ENCODE results near the gene SLC36A3. TPM values are rescaled to one million over a fixed set of nuclear protein-coding genes. Genes with fewer than 3 reads are reported as not detected.

Gene SLC36A3
- not detected for total RNA-seq
- not detected for polyA plus RNA-seq
- 0 to 0.13 (median 0) reads per million in 6 experiments for total RNA-seq

DNA sequence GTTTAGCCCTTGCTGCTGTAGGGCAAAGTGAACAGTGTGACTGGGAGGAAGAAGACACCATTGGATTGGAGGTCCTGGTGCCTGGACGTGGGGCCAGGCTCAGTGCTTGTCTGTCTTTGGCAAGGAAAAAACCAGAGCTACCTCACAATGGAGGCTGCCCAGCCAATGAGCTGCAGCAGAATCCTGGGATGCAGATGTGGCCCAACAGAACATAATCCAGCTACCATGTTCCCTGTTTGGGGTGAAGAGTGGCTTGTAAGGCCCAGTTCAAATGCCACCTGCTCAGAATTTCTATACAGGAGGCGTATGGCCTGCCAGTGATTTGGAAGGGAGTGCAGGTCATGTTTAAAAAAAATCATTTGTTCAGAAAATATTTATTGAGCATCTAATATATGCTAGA lies at the start of gene SLC36A3:
SLC36A3 (minus strand) TSS at position 101 of the 400 bp plus-strand sequence. CDS start 412 bp downstream, outside the sequence.
- no peak for DNase-seq
- no peaks in the 10 kb centered on the region for H3K36me3 Mint-ChIP-seq
- POLR2A ChIA-PET, result no interaction called here
- H3K27me3 Mint-ChIP-seq, result peaks cover 0 to 25% (median 4%) of the 10 kb centered on the region in 5 donors
- no peaks in the 10 kb centered on the region for H3K9me3 Mint-ChIP-seq
- no peaks in the 10 kb centered on the region for H3K4me1 Mint-ChIP-seq
- no peak for ATAC-seq
- no peak within 1 kb of the TSS for H3K4me3 Mint-ChIP-seq
- H3K27ac Mint-ChIP-seq, result no peak within 1 kb of the TSS

- Mint-ChIP-seq H3K36me3 (no peaks in the 10 kb centered on the region), H3K9me3 (no peaks in the 10 kb centered on the region), H3K27me3 (peaks cover 18 to 51% (median 27%) of the 10 kb centered on the region in 5 donors), H3K27ac (no peak overlapping the region), H3K4me3 (no peak overlapping the region), H3K4me1 (no peaks in the 10 kb centered on the region)
- DNase-seq (no peak), ATAC-seq (no peak)
- POLR2A ChIA-PET, result no interaction called here
These were observed 48.1 kb upstream of the SLC36A3 start for GRCh38 chr5:151351671-151352070.

GRCh38 chr5:151348789-151349188 lies 45.2 kb upstream of the SLC36A3 start:
- Mint-ChIP-seq H3K4me1 (no peaks in the 10 kb centered on the region), H3K9me3 (no peaks in the 10 kb centered on the region), H3K27me3 (peaks cover 25 to 34% (median 32%) of the 10 kb centered on the region in 5 donors), H3K36me3 (no peaks in the 10 kb centered on the region), H3K27ac (no peak overlapping the region), H3K4me3 (no peak overlapping the region)
- ATAC-seq, result no peak
- POLR2A ChIA-PET, result no interaction called here
- DNase-seq, result no peak

DNA sequence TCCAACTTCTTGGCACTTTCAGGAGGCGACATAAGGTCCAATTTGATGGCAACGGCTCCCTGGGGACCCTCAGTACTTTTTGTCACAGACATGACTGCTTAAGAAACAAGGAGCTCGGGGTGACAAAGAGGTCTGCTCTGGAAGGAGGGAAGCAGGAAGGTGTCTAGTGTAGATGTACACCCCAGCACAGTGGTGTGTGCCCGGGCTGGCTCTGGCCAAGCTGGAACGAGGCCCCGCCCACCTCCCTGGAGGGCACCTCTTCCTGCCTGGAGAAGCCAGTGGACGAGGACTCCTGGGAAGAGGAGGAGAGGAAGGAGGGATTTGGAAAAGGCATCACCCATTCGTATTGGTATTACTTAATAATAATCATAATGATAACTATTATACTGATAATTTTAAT lies 43.8 kb upstream of the SLC36A3 start, which contains the start of gene SLC36A2:
SLC36A2 (minus strand) TSS at position 191 of the 400 bp plus-strand sequence; CDS start at position 92, 99 bp downstream.
- Mint-ChIP-seq H3K9me3 (no peaks in the 10 kb centered on the region), H3K27ac (no peak within 1 kb of the TSS), H3K4me1 (no peaks in the 10 kb centered on the region), H3K36me3 (no peaks in the 10 kb centered on the region), H3K27me3 (peaks cover 22 to 37% (median 33%) of the 10 kb centered on the region in 5 donors), H3K4me3 (no peak within 1 kb of the TSS)
- ATAC-seq (no peak), DNase-seq (no peak)
- POLR2A ChIA-PET, result no interaction called here

DNA sequence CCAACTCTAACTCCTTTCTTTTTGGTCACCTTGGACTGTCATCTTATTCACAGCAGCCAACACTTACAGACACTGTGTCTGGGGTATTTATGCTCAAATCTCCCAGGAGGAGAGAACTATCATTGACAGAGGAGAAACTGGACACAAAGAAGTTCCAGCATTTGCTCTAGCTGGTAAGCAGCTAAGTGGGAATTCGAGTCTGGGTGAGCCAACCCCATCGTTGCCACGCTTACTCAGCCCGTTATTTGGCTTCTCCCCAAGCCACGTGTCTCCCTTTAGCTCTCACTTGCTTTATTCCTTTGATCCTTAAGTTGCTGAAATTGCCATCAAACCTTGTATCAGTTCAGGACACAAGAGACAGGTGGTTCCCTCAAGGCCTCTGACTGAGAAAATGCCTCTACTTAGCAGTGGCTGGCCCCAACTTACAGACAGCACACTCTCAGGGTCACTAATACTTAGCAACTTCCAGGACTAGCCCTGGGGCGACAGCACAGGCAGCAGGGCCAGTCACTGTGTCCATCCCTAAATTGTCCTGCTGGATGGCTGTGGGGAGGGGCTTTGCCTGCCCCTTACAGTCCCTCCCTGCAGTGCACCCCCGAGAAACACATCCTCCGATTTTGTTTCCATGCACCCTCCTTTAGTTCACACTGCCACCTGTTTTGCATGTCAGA lies 42.4 kb upstream of the SLC36A3 start:
- Mint-ChIP-seq H3K4me3 (no peak overlapping the region), H3K4me1 (no peaks in the 10 kb centered on the region), H3K27ac (no peak overlapping the region), H3K9me3 (no peaks in the 10 kb centered on the region), H3K36me3 (no peaks in the 10 kb centered on the region), H3K27me3 (peaks cover 24 to 40% (median 34%) of the 10 kb centered on the region in 5 donors)
- DNase-seq (no peak), ATAC-seq (no peak)
- POLR2A ChIA-PET, result no interaction called here

DNA sequence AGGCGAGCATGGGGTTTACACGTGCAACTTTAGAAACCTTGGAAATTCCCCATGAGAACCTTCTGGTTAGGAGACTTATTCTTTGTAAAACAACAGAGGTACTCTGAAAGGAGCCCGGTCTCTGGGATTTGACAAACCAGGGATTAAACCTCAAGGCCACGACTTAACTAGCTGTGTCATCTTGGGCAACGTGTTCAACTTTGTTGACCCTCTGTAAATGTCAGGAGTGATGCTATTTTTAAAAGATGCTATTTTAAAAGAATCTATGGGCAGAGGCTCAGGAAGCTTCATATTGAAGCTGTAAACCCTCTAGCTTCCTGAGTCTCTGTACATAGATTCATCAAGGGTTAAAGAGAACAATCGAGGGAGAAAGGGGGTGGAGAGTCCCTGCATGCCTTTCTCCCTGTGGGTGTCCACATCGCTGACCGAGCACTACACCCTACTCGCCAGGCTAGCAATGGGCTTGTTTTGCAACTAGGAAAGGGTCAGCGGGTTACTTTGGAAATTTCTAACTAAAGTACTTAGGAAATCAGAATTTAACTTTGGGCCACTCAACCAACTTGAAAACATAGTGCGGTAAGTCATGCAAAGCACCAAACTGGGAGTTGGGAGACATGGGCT lies 41.7 kb upstream of the SLC36A3 start:
- no peak for ATAC-seq
- peaks cover 28 to 44% (median 31%) of the 10 kb centered on the region in 5 donors for H3K27me3 Mint-ChIP-seq
- POLR2A ChIA-PET, result no interaction called here

GRCh38 chr5:151344088-151344487 lies 40.5 kb upstream of the SLC36A3 start:
- ATAC-seq (no peak), DNase-seq (no peak)
- no peaks in the 10 kb centered on the region for H3K36me3 Mint-ChIP-seq
- peaks cover 0 to under 1% (median 0%) of the 10 kb centered on the region in 4 donors for H3K4me1 Mint-ChIP-seq
- POLR2A ChIA-PET, result no interaction called here
- H3K27ac Mint-ChIP-seq, result peak overlapping the region in 1 of 10 donors; percentile 23
- peaks cover 25 to 47% (median 30%) of the 10 kb centered on the region in 5 donors for H3K27me3 Mint-ChIP-seq
- no peaks in the 10 kb centered on the region for H3K9me3 Mint-ChIP-seq
- H3K4me3 Mint-ChIP-seq, result no peak overlapping the region

More for the DNA sequence above, 41.7 kb upstream of the SLC36A3 start:
- no peak overlapping the region for H3K4me3 Mint-ChIP-seq
- no peaks in the 10 kb centered on the region for H3K4me1 Mint-ChIP-seq
- no peaks in the 10 kb centered on the region for H3K9me3 Mint-ChIP-seq
- H3K27ac Mint-ChIP-seq, result no peak overlapping the region
- DNase-seq, result no peak
- H3K36me3 Mint-ChIP-seq, result no peaks in the 10 kb centered on the region

- H3K27me3 Mint-ChIP-seq, result peaks cover 23 to 38% (median 32%) of the 10 kb centered on the region in 5 donors
- no peaks in the 10 kb centered on the region for H3K36me3 Mint-ChIP-seq
- ATAC-seq (no peak), DNase-seq (no peak)
- no peak overlapping the region for H3K4me3 Mint-ChIP-seq
- no peaks in the 10 kb centered on the region for H3K9me3 Mint-ChIP-seq
- H3K4me1 Mint-ChIP-seq, result peaks cover 0 to 11% (median under 1%) of the 10 kb centered on the region in 4 donors
- H3K27ac Mint-ChIP-seq, result no peak overlapping the region
- POLR2A ChIA-PET, result no interaction called here
These were observed 36.4 kb upstream of the SLC36A3 start for GRCh38 chr5:151340004-151340403.

DNA sequence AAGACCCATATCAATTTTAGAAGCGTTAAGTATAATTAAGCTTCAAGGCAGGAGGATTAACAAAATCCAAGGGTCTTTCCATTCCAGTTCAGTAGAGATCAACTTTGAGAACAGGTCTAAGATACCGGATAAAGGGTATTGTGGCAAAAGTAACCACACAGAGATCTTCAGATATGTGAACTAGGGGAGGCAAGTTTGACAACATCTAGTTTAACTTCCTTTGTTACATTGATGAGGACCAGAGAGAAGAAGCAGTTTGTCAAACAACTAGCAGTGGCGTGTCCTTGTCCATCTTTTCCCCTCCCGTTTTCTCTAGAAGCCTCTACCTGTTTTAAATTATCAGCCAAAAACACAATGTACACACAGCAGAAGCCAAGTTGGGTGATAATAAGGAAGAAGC lies 35.2 kb upstream of the SLC36A3 start:
- H3K36me3 Mint-ChIP-seq, result no peaks in the 10 kb centered on the region
- POLR2A ChIA-PET, result no interaction called here
- ATAC-seq, result peak in 1 of 2 donors; percentile 56
- peaks cover 21 to 38% (median 29%) of the 10 kb centered on the region in 5 donors for H3K27me3 Mint-ChIP-seq
- peaks cover 0 to 11% (median under 1%) of the 10 kb centered on the region in 4 donors for H3K4me1 Mint-ChIP-seq
- peak in 2 of 10 donors; percentile 1 to 6 for DNase-seq
- H3K9me3 Mint-ChIP-seq, result no peaks in the 10 kb centered on the region
- no peak overlapping the region for H3K4me3 Mint-ChIP-seq
- H3K27ac Mint-ChIP-seq, result peak overlapping the region in 1 of 10 donors; percentile 33

GRCh38 chr5:151332857-151333256 lies 29.3 kb upstream of the SLC36A3 start:
- H3K36me3 Mint-ChIP-seq, result no peaks in the 10 kb centered on the region
- POLR2A ChIA-PET, result no interaction called here
- H3K27me3 Mint-ChIP-seq, result peaks cover 5 to 11% (median 9%) of the 10 kb centered on the region in 5 donors
- no peak overlapping the region for H3K27ac Mint-ChIP-seq
- H3K4me1 Mint-ChIP-seq, result peaks cover 0 to 4% (median 0%) of the 10 kb centered on the region in 4 donors
- H3K4me3 Mint-ChIP-seq, result no peak overlapping the region
- DNase-seq (no peak), ATAC-seq (no peak)
- H3K9me3 Mint-ChIP-seq, result no peaks in the 10 kb centered on the region

DNA sequence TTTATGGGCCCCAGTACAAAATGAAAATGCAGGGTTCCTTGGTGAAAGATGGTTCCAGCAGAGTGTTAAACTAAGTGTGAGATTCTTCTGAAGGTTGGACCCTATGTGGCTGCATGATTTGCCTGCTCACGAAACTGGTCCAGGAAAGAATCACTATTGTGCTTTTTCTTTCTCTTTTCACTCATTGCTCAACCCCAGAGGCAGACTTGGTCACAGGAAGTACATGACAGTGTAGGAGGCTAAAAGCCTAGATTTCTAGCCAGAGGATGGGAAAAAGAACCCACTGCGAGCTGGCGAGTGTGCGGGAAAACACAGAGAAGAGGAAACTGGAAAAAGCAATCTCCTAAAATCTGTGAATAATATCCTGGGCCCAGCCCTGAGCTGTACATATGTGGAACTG lies 25.2 kb upstream of the SLC36A3 start:
- no peak overlapping the region for H3K4me3 Mint-ChIP-seq
- ATAC-seq, result no peak
- no peaks in the 10 kb centered on the region for H3K9me3 Mint-ChIP-seq
- H3K27me3 Mint-ChIP-seq, result peaks cover 0 to 14% (median 5%) of the 10 kb centered on the region in 5 donors
- no peaks in the 10 kb centered on the region for H3K36me3 Mint-ChIP-seq
- H3K27ac Mint-ChIP-seq, result no peak overlapping the region
- H3K4me1 Mint-ChIP-seq, result peaks cover 0 to 4% (median 0%) of the 10 kb centered on the region in 4 donors
- POLR2A ChIA-PET, result no interaction called here
- DNase-seq, result no peak

DNA sequence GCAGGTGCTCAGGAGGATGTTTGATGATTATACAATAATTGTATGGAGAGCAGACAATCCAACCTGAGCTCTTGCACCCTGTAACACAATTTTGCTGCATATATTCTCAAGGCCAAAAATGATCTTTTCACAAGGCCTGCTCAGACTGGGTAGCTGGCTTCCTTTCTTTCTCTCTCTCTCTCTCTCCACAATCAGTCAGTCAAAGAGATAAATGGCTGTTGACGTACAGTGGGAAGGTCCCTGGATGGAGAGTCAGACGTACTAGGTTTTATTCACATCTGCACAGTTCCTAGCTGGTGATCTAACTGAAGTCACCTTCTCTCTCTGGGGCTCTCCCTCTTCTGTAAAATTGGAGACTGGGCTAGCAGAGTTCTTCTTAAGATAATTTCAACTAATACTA lies 24.0 kb upstream of the SLC36A3 start:
- Mint-ChIP-seq H3K9me3 (no peaks in the 10 kb centered on the region), H3K27me3 (peaks cover 0 to 14% (median 5%) of the 10 kb centered on the region in 5 donors), H3K27ac (no peak overlapping the region), H3K4me1 (peaks cover 0 to 4% (median 0%) of the 10 kb centered on the region in 4 donors), H3K4me3 (no peak overlapping the region), H3K36me3 (no peaks in the 10 kb centered on the region)
- no peak for ATAC-seq
- DNase-seq, result no peak
- POLR2A ChIA-PET, result no interaction called here

DNA sequence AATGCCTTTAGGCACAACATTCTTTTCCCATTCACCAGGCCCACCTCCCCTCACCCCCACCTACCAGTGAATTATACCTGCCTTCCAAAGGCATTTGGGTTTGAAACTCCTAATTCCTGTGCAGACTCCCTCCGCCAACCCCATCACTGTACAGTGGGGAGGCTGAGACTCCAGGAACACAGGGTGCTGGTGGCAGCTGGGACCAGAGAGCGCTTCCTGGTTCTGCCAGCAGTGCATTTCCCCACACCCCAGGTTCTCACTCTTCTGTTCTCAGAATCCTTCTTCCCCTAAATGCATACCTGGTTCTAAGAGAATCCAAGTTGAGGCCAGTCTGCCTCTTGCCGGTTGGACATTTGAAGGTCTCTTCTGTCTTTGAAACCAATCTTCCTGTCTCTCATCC lies 22.7 kb upstream of the SLC36A3 start:
- no peak for ATAC-seq
- POLR2A ChIA-PET, result no interaction called here
- Mint-ChIP-seq H3K4me3 (no peak overlapping the region), H3K27ac (no peak overlapping the region), H3K4me1 (peaks cover 0 to 4% (median 0%) of the 10 kb centered on the region in 4 donors), H3K9me3 (no peaks in the 10 kb centered on the region), H3K36me3 (no peaks in the 10 kb centered on the region), H3K27me3 (peaks cover 0 to 14% (median 5%) of the 10 kb centered on the region in 5 donors)
- no peak for DNase-seq
